NOMO-1 treated with DMSO at 0.1 percent for 48 hours (cell line): Measurements from ENCODE around the gene TMEM114.
A peak's percentile ranks its signal among the peaks of the same experiment; 100 is the strongest.

Experiments
- DNase-seq: peaks from one replicate; lab custom pipeline; 2025; ENCODE audit not compliant: unreplicated experiment; lab: John Stamatoyannopoulos, UW

Gene TMEM114

GRCh38 chr16:8589900-8590688 is at the start of gene TMEM114:
TSS of gene TMEM114 (minus strand) at chr16:8590511. CDS start at chr16:8589838, 673 bp downstream.
- no peak for DNase-seq

DNA sequence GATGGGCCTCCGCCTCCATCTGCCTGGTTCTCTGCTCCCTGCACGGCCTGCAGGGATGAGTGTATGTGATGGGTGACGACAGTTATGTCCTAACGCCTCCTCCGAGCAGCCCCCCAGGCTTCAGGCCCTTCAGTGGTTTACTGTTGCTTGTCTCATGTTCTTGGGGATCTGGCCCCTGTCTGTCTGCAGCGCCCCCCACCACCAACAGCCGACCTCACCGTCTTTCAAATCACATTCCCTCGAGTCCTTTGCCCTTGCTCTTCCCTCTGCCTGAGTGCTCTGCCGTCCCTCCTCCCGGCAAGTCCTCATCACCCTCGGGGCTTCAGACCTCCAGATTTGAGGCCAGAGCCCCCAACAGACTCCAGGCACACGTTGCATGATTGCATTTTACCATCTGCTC is 49.4 kb upstream of the TMEM114 start:
- no peak for DNase-seq

GRCh38 chr16:8634991-8635736 is 44.9 kb upstream of the TMEM114 start:
- no peak for DNase-seq

DNA sequence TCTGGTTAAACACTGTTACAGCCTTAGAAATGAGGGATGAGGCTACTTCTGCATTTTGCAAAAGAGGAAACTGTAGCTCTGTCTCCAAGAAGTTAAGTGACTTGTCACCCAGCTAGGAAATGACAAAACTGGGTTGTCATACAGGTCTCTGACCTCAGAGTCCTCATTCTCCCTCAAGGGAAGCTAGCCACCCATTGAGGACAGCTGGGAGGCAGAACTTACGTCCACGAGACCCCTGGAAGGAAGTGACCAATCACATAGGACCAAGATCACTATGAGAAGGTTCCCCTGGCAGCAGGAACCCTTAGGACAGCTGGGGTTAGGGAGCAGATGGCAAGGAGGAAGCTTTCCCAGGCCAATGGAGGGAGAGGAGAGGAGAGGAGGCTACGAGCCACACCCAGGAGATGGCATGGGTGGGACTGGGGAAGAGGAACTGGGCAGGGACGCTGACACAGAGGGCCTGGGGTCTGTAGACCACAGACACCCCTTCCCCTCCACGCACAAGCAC is 42.4 kb upstream of the TMEM114 start:
- peak; percentile 92 for DNase-seq

DNA sequence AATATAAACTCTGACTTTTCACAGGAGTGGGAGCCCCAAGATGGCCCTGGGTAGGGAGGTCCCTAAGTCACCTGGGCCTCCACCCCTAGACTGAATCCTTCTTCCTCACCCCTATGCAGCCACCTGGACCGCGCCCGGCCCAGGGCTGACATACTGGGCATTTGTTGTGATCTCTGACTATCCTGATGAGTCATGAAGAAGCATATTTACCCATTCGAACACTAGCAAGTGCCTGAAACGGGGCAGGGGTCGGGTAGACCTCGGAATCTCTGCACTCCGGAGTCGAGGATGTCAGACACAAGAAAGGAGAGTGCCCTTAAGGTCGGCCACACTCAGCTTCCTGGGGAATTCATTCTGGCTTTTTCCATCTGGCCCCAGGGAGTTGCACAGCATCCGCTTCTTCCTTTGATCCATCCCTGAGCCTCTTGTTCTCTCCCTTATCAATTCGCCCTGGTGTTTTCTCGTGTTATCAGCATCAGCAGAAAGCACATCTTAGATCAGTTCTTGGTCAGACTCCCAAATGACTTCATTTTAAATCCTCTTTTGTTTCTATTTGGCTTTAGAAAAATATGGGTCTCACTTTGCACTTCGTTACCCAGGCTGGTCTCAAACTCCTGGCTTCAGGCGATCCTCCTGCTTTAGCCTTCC is 41.6 kb upstream of the TMEM114 start:
- no peak for DNase-seq

DNA sequence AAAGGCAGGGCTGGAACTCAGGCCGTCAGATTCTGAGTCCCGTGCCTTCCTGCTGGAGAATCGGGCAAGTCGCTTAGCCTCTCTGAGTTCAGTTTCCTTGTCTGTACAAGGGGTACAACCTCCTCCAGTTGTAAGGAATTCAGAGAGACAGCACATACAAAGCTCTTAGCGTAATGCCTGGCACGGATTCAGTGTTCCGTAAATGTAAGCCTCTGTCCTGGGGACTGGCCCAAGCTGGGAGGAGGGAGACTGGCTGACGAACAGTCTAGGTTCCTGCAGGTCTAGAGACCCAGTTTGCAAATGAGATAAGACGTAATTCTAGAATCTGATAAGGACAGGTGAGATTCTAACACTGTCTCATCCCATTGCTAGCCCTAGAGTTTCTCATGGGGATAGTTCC is 41.1 kb upstream of the TMEM114 start:
- DNase-seq, result no peak

DNA sequence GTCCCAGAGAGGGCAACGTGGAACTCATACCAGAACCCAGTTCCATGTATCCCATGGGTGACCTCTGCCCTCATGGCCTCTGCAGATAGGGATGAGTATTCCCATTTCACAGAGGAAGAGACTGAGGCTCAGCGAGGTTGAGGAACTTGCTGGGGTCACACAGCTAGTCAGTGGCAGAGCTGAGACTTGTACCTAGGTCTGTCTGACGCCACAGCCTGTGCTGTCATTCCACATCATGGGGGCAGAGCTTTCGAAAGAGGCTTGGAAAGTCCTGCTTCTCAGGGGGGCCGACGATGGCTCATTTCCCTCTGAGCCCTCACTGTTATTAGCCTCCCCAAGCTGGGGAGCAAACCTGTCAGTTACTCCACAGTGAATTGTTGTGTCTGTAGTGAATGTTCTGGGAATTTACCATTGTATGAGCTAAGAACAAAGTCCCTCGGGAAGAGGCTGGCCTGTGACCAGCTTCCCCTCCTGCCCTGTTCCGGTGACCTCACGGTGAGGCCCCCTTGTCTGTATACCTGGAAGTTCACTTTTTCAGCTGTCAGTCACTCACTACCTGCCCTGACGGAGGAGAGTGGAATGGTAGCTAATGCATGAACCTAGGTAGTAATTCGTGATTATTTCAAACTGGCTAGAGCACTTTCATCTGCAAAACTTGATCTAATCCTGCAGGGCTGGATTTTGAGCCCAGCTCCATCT is 40.1 kb upstream of the TMEM114 start:
- no peak for DNase-seq

DNA sequence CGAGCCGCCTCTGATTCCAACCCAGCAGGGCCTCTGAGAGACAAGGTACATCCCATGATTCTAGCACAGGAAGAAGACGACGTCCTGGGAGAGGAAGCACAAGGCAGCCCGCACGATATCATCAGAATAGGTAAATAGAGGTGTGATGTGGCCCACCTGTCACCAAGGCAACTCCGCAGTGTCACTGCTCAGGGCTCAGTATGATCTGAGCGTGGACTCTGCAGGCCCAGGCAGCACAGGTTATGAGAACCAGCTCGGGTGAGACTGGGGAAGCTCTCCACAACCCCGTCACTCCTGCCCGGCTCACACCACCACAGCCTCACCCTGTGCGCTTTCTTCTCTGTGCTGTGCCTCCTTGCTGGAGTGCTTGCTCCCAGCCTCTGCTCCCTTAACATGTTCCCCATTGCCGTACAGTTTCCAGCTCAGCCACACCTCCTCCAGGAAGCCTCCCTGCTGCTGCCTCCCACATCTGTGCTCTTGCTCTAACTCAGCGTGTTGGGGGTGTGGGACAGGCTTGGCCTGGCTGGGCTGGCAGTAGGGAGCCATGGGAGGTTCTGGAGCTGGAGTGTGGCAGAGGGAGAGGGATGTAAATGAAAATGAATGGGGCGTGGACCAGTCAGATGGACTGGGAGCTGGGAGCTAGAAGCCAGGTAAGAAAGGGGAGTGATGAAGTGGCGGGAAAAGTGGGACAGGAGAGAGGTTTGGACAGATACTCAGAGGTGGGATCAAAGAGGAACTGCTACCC is 38.8 kb upstream of the TMEM114 start:
- DNase-seq, result no peak

DNA sequence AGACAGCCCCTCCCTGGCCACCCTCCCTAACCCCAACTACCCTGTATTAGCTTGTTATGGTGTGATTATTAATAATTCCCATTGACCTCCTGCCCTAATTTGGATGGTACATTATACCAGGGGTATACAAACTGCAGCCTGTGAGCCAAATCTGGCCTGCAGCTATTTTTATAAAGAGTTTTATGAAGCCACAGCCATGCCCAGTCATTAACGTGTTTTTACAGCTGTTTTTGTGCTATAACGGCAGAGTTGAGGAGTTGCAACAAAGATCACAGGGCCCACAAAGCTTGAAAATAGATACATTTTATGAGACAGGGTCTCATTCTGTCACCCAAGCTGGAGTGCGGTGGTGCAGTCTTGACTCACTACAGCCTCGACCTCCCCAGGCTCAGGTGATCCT is 37.1 kb upstream of the TMEM114 start:
- no peak for DNase-seq

- no peak for DNase-seq
These were observed 36.6 kb upstream of the TMEM114 start for GRCh38 chr16:8626946-8627345.

GRCh38 chr16:8625491-8626087 is 35.3 kb upstream of the TMEM114 start:
- DNase-seq, result no peak

DNA sequence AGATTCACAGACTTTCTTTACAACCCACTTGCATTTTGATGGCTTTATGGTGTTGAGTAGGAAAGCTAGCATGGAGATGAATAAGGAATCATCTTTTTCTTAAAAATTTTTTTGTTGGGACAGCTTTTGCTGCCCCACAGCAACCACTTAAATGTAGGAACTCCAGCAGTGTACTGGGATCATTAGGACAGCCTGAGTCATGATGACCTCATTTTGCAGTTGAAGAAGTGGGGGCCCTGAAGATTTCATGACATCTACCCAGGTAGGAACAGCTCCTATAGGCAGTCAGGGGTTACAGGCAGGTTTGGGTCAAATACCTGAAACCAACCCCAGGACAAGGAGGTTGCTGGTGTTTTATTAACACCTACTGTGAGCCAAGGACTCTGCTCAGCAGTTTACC is 33.3 kb upstream of the TMEM114 start:
- no peak for DNase-seq

- no peak for DNase-seq
These were observed 32.0 kb upstream of the TMEM114 start for GRCh38 chr16:8622315-8622656.

DNA sequence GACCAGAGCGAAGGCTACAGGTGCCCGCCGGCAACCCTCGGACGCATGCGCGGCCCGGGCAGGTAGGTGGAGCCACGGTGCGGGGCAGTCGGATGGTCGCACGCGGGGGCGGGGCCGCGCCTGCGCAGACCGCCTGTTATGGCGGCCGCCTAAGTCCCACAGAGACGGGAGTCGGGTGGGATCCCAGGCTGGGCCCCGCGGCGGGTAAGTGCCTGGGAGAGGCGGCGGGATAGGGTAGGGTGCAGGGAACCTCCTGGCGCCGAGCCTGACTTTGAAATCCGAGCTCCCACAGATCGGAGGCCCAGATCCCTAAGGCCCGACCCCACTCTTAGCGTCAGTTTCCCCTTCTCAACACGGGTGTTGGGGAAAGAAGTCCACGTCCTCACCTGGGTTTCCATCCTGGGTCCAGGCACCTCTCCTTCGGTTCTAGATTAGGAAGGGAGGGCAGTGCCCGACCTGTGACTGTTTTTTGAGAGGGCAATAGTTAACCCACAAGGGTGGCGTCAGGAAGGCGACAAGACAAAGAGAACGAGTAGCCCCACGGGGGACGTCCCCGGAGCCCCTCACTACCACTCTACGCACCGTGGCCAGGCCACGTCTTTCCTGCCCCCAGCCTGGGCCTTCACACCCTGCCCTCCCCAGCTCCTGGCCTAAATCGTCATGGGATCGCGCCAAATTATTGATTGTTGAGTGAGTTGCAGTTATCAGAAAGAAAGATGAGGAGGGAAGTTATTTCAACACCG is 31.4 kb upstream of the TMEM114 start, which contains the start of gene METTL22:
TSS of gene METTL22 (plus strand) at position 127 of the 743 bp plus-strand sequence. CDS start 3,968 bp downstream, outside the sequence.
- peak; percentile 75 for DNase-seq

GRCh38 chr16:8621222-8621571 is 30.9 kb upstream of the TMEM114 start:
- no peak for DNase-seq

DNA sequence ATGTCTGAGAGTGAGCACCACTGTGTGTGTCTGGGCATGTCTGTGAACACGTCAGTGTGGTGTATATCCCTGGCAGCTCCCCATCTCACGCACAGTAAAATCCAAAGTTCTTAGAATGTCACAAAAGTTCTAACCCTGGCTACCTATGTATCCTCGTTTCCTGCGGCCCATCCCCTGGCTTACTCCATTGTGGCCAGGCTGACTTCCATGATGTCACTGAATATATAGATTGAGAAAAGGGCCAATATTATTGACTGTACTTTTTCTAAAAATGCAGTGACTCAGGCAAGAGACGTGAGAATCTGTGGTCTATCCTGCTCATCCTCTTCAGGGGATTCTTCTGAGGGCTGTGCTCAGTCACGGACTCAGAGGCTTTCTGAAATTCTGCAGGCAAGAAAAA is 30.2 kb upstream of the TMEM114 start:
- DNase-seq, result no peak

- DNase-seq, result no peak
These were observed 29.5 kb upstream of the TMEM114 start for GRCh38 chr16:8619671-8620370.

- DNase-seq, result no peak
These were observed 24.2 kb upstream of the TMEM114 start for GRCh38 chr16:8614435-8615029.
